ENCODE measurements around the gene VDR. TPM values are rescaled to one million over a fixed set of nuclear protein-coding genes. Genes with fewer than 3 reads are reported as not detected.

The VDR gene
- total and polyA plus RNA-seq, 12 donors: 6.9 to 80.1 (median 18.4) TPM

GRCh38 chr12:47930634-47931033 lies 25.8 kb upstream of the VDR start:
- Histone ChIP-seq H3K4me1 (replicated peaks in 1 of 2) (no peaks in the 10 kb centered on the region), H3K36me3 (replicated peaks in 1 of 2) (no peaks in the 10 kb centered on the region), H3K9me3 (replicated peaks in 1 of 3) (no peaks in the 10 kb centered on the region), H3K27me3 (no peaks in the 10 kb centered on the region), H3K27ac (no peak overlapping the region), H3K4me3 (no peak overlapping the region)
- DNase-seq: no peak
- TF ChIP-seq POLR2A (IDR thresholded peaks at IDR 0.05) (no peak), CTCF (IDR thresholded peaks at IDR 0.05) (no peak)
- 88 to 95% (median 92%) methylated on average over 5 of the region's 5 CpGs for WGBS, 4 donors
- intact Hi-C loops (cut with DNase I): no loop called here

GRCh38 chr12:47927346-47927745 lies 22.6 kb upstream of the VDR start:
- H3K27me3 ChIP-seq: no peaks in the 10 kb centered on the region
- H3K4me3 ChIP-seq: no peak overlapping the region
- WGBS, 4 donors: 84 to 89% (median 85%) methylated on average over 3 of the region's 3 CpGs
- no peaks in the 10 kb centered on the region for H3K4me1 ChIP-seq (replicated peaks in 1 of 2)
- no peaks in the 10 kb centered on the region for H3K36me3 ChIP-seq (replicated peaks in 1 of 2)
- no peak overlapping the region for H3K27ac ChIP-seq
- H3K9me3 ChIP-seq (replicated peaks in 1 of 3): no peaks in the 10 kb centered on the region
- no peak for TF ChIP-seq CTCF (IDR thresholded peaks at IDR 0.05)
- no peak for TF ChIP-seq POLR2A (IDR thresholded peaks at IDR 0.05)
- intact Hi-C loops (cut with DNase I): no loop called here
- no peak for DNase-seq

- H3K36me3 ChIP-seq (replicated peaks in 1 of 2): no peaks in the 10 kb centered on the region
- WGBS, 4 donors: 75 to 88% (median 83%) methylated on average over 1 of the region's 1 CpG
- no peaks in the 10 kb centered on the region for H3K4me1 ChIP-seq (replicated peaks in 1 of 2)
- intact Hi-C loops (cut with DNase I): no loop called here
- H3K27ac ChIP-seq: no peak overlapping the region
- H3K4me3 ChIP-seq: no peak overlapping the region
- no peak for TF ChIP-seq POLR2A (IDR thresholded peaks at IDR 0.05)
- no peak for TF ChIP-seq CTCF (IDR thresholded peaks at IDR 0.05)
- DNase-seq: no peak
- no peaks in the 10 kb centered on the region for H3K27me3 ChIP-seq
- H3K9me3 ChIP-seq (replicated peaks in 1 of 3): no peaks in the 10 kb centered on the region
These were observed 17.1 kb upstream of the VDR start for GRCh38 chr12:47921907-47922306.

- TF ChIP-seq POLR2A (IDR thresholded peaks at IDR 0.05): no peak
- TF ChIP-seq CTCF (IDR thresholded peaks at IDR 0.05): no peak
These were observed 16.1 kb upstream of the VDR start for GRCh38 chr12:47920913-47921312.

More at GRCh38 chr12:47920913-47921312, 16.1 kb upstream of the VDR start:
- Histone ChIP-seq H3K4me3 (no peak overlapping the region), H3K4me1 (replicated peaks in 1 of 2) (no peaks in the 10 kb centered on the region), H3K36me3 (replicated peaks in 1 of 2) (no peaks in the 10 kb centered on the region), H3K27me3 (no peaks in the 10 kb centered on the region), H3K27ac (no peak overlapping the region), H3K9me3 (replicated peaks in 1 of 3) (no peaks in the 10 kb centered on the region)
- no peak for DNase-seq
- intact Hi-C loops (cut with DNase I): no loop called here
- 67 to 80% (median 72%) methylated on average over 6 of the region's 6 CpGs for WGBS, 4 donors

Data from adrenal gland (tissue), 12 donors.